Loucy (cell line): Measurements from ENCODE around the gene TMEM245.

Source experiments
- CTCF ChIP-seq: fragments of 200-600 bp; sonication (generic); conservative IDR thresholded peaks from 2 replicates; pipeline ENCODE4 v1.5.1; 2014; ENCODE audit warnings: mild to moderate bottlenecking, antibody characterized with exemption, low read length
- EZH2phosphoT487 ChIP-seq: fragments of 200-600 bp; IDR thresholded peaks from 2 replicates; pipeline ENCODE4 v1.6.1; 2018; ENCODE audit warnings: antibody characterized with exemption, mild to moderate bottlenecking, moderate library complexity, borderline replicate concordance

GRCh38 chr9:109138421-109138820 lies 18.7 kb upstream of the TMEM245 start:
- TF ChIP-seq CTCF, result no peak
- no peak for TF ChIP-seq EZH2phosphoT487
